Activated B cell treated with CpG ODN at 0.5 μM for 24 hours (primary cell): ENCODE measurements around the gene GORAB. TPM values are rescaled to one million over a fixed set of nuclear protein-coding genes. Genes with fewer than 3 reads are reported as not detected.

Experiments
- ATAC-seq: fragments of 200-7000 bp; cut with Tn5 transposase; one replicate; pipeline ENCODE4 v1.10.0; 2021; ENCODE audit warnings: low read depth, mild to moderate bottlenecking, moderate library complexity
- CTCF ChIA-PET: fragments of 350-600 bp; sonication (Branson Sonifier 250); formaldehyde crosslinking; loops from one replicate; lab custom pipeline; 2021; ENCODE audit warnings: antibody characterized with exemption; lab: Charles Lee
- POLR2A ChIA-PET: fragments of 350-600 bp; sonication (Branson Sonifier 250); formaldehyde crosslinking; loops from one replicate; lab custom pipeline; 2021; ENCODE audit warnings: antibody characterized with exemption; lab: Charles Lee
- DNase-seq: peaks from one replicate; pipeline ENCODE4 v3.0.0; 2022
- H3K27ac Mint-ChIP-seq: one replicate; pipeline ENCODE4 v1.8.0; 2020; ENCODE audit warnings: mixed read lengths
- H3K27me3 Mint-ChIP-seq: one replicate; pipeline ENCODE4 v1.8.0; 2021; ENCODE audit warnings: mixed read lengths
- H3K36me3 Mint-ChIP-seq: one replicate; pipeline ENCODE4 v1.8.0; 2021; ENCODE audit warnings: low read depth, mixed read lengths
- H3K4me1 Mint-ChIP-seq: one replicate; pipeline ENCODE4 v1.8.0; 2021; ENCODE audit warnings: mixed read lengths
- H3K4me3 Mint-ChIP-seq: one replicate; pipeline ENCODE4 v1.8.0; 2020; ENCODE audit warnings: mild to moderate bottlenecking, mixed read lengths
- H3K9me3 Mint-ChIP-seq: one replicate; pipeline ENCODE4 v1.8.0; 2020; ENCODE audit warnings: mixed read lengths
- CTCF ChIP-seq: fragments of 200-600 bp; IDR thresholded peaks from one replicate; pipeline ENCODE4 v1.8.0; 2022; ENCODE audit warnings: antibody characterized with exemption, mild to moderate bottlenecking
- intact Hi-C: fragments of 100-400 bp; cut with micrococcal nuclease; formaldehyde crosslinking; loops from one replicate; pipeline ENCODE4 v1.15.1; 2024
- total RNA-seq: library from RNA; stranded (reverse); gene quantifications from 2 replicates; pipeline ENCODE4 v1.2.3, GENCODE V29; 2022

The GORAB gene
- 20.0 and 20.2 TPM in 2 replicates for total RNA-seq

GRCh38 chr1:170531758-170532657, at the start of gene GORAB:
GORAB (plus strand) TSS chr1:170532166; CDS start chr1:170532224, 58 bp downstream.
- peaks cover 15% of the 10 kb centered on the region for H3K36me3 Mint-ChIP-seq
- ATAC-seq: peak; percentile 98
- intact Hi-C loops: loop anchor here (1.0 to 10.0 kb wide), 10 partner anchors 458 to 2000 kb away; partner anchors contain the start of genes FMO4, KIFAP3, METTL18 and NME7
- H3K4me1 Mint-ChIP-seq: peaks cover 13% of the 10 kb centered on the region
- peaks cover 4% of the 10 kb centered on the region for H3K27me3 Mint-ChIP-seq
- no peak within 1 kb of the TSS for H3K4me3 Mint-ChIP-seq
- no peak within 1 kb of the TSS for H3K27ac Mint-ChIP-seq
- ChIA-PET POLR2A (interaction anchor here (0.5 to 2.3 kb wide), 6 partner anchors 458 to 970 kb away, joined by 4 to 17 read pairs (median 4); partner anchors contain the start of genes KIFAP3, METTL18, PRRC2C and SCYL3), CTCF (no interaction called here)
- peak; percentile 77 for DNase-seq
- no peak for TF ChIP-seq CTCF
- no peaks in the 10 kb centered on the region for H3K9me3 Mint-ChIP-seq

GRCh38 chr1:170483051-170483450, 48.9 kb upstream of the GORAB start:
- POLR2A ChIA-PET: no interaction called here
- DNase-seq (no peak), ATAC-seq (no peak)
- intact Hi-C loops: no loop called here
- CTCF ChIA-PET: no interaction called here
- Mint-ChIP-seq H3K27ac (no peak overlapping the region), H3K9me3 (no peaks in the 10 kb centered on the region), H3K4me1 (no peaks in the 10 kb centered on the region), H3K4me3 (no peak overlapping the region), H3K27me3 (peaks cover 6% of the 10 kb centered on the region), H3K36me3 (no peaks in the 10 kb centered on the region)
- TF ChIP-seq CTCF: no peak

GRCh38 chr1:170487503-170487902, 44.5 kb upstream of the GORAB start:
- no peaks in the 10 kb centered on the region for H3K36me3 Mint-ChIP-seq
- POLR2A ChIA-PET: no interaction called here
- no peak overlapping the region for H3K4me3 Mint-ChIP-seq
- intact Hi-C loops: no loop called here
- TF ChIP-seq CTCF: no peak
- CTCF ChIA-PET: no interaction called here
- H3K27me3 Mint-ChIP-seq: peaks cover 4% of the 10 kb centered on the region
- H3K4me1 Mint-ChIP-seq: no peaks in the 10 kb centered on the region
- H3K27ac Mint-ChIP-seq: no peak overlapping the region
- no peaks in the 10 kb centered on the region for H3K9me3 Mint-ChIP-seq
- ATAC-seq: no peak
- no peak for DNase-seq

- no peak overlapping the region for H3K4me3 Mint-ChIP-seq
- peaks cover 4% of the 10 kb centered on the region for H3K27me3 Mint-ChIP-seq
- TF ChIP-seq CTCF: no peak
- ChIA-PET POLR2A (no interaction called here), CTCF (no interaction called here)
- ATAC-seq: no peak
- no peak overlapping the region for H3K27ac Mint-ChIP-seq
- no peak for DNase-seq
- H3K36me3 Mint-ChIP-seq: no peaks in the 10 kb centered on the region
- H3K9me3 Mint-ChIP-seq: no peaks in the 10 kb centered on the region
- no peaks in the 10 kb centered on the region for H3K4me1 Mint-ChIP-seq
- intact Hi-C loops: no loop called here
These were observed 40.7 kb upstream of the GORAB start for GRCh38 chr1:170491291-170491690.

- Mint-ChIP-seq H3K4me3 (no peak overlapping the region), H3K9me3 (no peaks in the 10 kb centered on the region), H3K27me3 (peaks cover 4% of the 10 kb centered on the region), H3K36me3 (no peaks in the 10 kb centered on the region), H3K27ac (no peak overlapping the region), H3K4me1 (no peaks in the 10 kb centered on the region)
- ChIA-PET POLR2A (no interaction called here), CTCF (no interaction called here)
- ATAC-seq (no peak), DNase-seq (no peak)
- intact Hi-C loops: no loop called here
- TF ChIP-seq CTCF: no peak
These were observed 37.6 kb upstream of the GORAB start for GRCh38 chr1:170494369-170494768.
